HG03280 (cell line): ENCODE measurements around the gene UBE2I.
A peak's percentile ranks its signal among the peaks of the same experiment; 100 is the strongest.
"Not testable (repeated sequence)": the region's sequence is repeated elsewhere in the genome, so short reads cannot be mapped to it uniquely, and the experiment has no call there.

Source experiments
- ATAC-seq: cut with Tn5 transposase; IDR thresholded peaks from one replicate; pipeline ENCODE4 v1.9.1; 2021; ENCODE audit warnings: mild to moderate bottlenecking, moderate library complexity; ENCODE audit not compliant: unreplicated experiment

Gene UBE2I

DNA sequence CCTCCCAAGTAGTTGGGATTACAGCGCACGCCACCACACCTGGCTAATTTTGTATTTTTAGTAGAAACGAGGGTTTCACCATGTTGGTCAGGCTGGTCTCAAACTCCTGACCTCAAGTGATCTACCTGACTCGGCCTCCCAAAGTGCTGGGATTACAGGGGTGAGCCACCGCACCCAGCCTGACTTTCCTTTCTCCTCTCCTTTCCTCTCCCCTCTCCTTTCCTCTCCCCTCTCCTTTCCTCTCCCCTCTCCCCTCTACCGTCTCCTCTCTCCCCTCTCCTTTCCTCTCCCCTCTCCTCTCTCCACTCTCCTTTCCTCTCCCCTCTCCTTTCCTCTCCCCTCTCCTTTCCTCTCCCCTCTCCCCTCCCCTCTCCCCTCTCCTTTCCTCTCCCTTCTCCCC is 17.2 kb upstream of the UBE2I start:
- not testable (repeated sequence) for ATAC-seq

DNA sequence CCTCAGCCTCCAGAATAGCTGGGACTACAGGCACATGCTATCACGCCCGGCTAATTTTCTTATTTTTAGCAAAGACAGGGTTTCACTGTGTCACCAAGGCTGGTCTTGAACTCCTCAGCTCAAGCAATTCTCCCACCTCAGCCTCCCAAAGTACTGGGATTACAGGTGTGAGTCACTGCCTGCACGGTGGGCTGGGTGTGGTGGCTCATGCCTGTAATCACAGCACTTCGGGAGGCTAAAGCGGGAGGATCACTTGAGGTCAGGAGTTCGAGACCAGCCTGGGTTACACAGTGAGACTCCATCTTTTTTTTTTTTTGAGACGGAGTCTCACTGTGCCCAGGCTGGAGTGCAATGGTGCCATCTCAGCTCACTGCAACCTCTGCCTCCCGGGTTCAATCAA is 16.6 kb upstream of the UBE2I start:
- ATAC-seq, result not testable (repeated sequence)

DNA sequence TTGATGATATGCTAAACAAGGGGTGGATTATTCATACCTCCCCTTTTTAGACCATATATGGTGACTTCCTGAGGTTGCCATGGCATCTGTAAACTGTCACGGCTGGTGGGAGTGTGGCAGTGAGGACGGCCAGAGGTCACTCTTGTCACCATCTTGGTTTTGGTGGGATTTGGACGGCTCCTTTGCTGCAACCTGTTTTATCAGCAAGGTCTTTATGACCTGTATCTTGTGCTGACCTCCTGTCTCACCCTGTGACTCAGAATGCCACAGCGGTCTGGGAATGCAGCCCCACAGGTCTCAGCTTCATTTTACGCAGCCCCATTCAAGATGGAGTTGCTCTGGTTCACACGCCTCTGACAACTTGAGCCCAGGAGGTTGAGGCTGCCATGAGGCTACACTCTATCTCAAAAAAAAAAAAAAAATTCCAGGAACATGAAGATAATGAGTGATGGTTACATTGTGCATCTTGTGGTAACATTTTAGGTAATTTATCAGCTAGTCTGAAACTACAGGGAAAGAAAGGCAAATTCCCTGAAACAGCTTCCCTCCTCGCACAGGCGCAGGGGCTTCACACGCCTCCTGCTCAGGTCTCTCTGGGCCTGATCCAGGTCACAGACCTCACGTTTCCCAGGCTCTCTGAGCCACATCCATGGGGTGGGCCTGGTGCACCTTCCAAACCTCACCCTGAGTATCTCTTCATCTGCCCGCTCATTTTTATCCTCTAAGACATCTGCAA is 15.3 kb upstream of the UBE2I start:
- ATAC-seq, result no peak

DNA sequence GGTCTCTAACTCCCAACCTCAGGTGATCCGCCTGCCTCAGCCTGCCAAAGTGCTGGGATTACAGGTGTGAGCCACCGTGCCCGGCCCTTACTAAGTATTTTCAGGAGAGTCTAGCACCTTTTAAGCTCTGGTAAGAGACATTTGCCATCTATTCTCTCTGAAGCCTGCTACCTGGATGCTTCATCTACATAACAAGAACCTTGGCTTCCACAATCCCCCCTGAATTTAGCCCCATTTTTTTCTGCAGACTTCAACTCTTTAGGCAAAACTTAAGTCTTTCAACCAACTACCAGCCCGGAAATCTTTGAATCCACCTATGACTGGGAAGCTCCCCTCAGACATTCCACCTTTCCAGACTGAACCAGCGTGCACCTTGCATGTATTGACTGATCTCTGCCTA is 14.0 kb upstream of the UBE2I start:
- ATAC-seq, result no peak

DNA sequence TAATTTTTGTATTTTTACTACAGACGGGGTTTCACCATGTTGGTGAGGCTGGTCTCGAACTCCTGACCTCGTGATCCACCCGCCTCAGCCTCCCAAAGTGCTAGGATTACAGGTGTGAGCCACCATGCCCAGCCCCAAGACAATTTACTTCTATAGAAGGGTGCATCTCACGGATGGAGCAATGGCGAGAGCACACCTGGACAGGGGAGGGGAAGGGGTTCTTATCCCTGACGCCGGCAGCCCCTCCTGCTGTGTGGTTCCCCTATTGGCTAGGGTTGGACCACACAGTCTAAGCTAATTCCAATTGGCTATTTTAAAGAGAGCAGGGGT is 12.8 kb upstream of the UBE2I start:
- ATAC-seq, result not testable (repeated sequence)

DNA sequence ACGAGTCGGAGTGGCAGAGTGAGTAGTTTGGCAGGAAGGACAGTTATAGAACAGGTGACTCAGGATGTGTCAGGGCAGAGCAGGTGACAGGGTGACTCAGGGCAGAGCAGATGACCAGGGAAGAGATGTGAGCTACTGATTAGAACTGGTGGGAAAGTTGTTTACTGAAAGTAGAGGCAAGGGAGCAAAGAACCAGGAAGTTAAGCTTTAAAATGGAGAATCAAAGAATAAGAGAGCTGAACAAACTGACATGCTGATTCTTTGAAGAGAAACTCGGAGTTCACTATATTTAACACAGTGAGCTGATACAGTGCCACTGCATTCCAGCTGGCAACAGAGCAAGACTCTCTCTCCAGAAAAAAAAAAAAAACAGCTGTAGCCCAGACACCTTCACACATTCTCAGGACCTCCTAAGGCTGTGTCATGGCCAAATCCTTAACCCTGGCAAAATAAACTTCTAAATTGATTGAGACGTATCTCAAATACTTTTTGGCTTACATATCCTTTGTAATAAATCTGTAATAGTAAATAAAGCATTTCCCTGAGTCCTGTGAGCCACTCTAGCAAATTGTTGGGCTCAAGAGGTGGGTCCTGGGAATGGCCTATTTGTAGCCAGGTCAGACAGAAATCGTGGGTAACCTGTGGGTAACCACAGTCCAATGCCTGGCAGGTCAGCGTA is 12.3 kb upstream of the UBE2I start:
- no peak for ATAC-seq

DNA sequence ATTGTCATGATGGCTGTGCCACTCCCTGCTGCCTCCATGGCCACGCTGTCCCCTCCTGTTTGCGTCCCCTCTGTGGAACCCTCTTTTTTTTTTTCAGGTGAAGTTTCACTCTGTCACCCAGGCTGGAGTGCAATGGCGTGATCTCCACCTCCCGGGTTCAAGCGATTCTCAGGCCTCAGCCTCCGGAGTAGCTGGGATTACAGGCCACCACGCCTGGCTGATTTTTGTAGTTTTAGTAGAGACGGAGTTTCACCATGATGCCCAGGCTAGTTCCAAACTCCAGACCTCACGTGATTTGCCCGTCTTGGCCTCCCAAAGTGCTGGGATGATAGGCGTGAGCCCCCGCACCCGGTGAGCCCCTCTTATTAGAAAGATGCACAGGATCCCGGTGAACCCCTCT is 11.0 kb upstream of the UBE2I start:
- ATAC-seq, result no peak

DNA sequence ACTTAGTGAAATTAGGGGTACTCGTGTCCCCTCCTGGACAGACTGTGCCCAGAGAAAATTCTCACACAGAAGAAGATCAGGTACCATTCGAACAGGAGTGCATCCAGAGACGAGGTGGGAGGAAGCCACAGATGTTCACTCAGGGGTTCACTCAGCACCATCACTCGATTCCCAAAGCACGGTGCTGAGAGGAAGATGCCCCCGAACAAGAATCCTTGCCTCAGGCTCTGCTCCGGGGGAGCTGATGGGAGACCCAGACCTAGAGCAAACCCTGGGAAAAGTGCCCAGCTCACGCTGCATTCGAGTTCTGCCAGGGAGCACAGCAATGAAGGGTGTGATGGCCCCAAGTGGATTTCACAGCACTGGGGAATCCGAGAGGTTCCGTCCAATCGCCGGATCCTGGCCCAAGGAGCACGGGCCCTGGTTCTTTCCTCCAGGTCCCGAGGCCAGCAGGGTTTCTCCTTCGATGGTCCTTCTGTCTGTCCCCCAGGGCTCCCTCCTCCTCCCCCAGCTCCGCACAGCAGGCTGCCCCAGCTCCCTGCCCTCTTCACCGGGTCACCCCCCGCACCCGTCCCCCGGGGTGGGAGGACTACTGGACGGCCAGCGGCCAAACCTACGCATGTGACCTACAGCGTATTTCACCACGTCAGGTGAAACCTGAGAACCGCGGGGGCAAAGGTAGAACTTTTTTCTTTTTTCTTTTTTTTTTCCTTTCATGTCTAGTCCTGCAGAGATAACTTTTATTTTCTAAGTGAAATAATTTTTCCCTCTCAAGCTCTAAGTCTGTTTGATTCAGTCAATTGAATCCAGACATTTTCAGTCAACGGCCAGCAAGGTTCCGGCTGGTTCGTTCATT is 10.2 kb upstream of the UBE2I start:
- no peak for ATAC-seq

DNA sequence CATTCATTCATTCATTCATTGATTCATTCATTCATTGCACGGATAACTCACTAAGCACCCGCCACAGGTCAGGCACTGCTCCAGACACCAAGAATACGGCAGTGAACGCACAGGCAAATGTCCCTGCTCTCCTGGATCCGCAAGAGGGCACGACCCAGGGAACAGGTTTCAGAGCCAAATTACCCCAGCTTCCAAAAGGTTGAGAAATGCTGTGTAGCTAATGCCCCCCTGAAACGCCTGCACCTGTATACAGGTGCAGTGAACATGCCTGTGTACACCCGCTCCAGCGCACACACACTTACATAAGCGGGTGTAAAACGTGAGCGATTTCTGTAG is 9.6 kb upstream of the UBE2I start:
- ATAC-seq, result no peak

DNA sequence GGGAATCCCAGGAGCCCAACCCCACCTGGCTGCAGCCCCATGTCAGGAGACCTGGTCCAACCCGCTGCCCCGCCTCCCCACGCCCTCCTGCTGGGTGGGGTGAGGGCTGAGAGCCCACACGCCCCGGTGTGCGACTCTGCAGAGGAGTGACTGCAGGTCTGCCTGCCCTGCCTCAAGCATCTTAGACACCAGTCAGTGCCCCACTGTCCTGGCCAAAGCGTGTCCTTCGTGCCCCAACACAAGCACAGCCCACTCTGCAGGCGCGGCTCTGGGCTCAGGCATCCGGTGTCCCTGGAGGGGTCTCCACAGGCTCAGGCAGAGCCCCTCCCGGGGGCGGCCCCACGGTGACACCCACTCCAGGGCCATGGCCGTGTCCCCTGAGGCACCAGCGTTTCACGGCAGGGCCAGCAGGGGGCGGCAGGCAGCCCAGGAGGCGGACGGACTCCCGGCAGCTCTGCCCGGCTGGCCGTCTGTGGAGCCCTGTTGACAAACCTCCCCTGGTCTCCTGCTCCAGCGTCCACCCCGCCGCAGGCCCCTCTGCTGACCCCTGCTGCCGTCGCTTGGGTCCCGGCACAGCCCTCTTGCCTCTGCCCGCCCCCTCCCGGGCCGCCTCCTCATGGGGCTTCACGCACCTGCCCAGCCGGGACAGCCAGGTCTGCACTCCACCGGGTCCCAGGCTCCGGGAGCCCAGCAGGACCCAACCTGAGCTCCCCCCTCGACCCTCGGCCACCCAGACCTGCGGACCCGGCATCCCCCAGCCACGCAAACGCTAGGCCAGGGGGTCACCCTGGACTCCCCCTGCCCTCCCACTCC is 8.6 kb upstream of the UBE2I start:
- ATAC-seq, result peak; percentile 46

DNA sequence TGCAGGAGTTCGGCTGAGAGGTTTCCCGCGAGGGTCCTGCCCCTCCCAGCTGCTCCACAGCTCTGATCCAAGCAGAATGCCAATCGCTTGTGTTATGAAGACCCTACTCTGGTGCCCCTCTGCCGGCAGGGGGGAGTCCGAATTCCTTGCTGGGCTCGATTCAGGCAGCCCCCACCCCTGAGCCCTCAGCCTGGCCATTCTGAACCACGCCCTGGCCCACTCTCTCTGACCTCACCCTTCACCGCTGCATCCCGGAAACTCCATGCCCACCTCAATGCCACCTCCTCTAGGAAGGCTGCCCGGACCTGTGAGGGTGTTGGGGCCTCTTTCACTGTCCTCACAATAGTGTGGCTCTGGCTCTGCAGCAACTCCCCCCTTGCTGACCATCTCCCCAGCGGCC is 7.9 kb upstream of the UBE2I start:
- no peak for ATAC-seq

DNA sequence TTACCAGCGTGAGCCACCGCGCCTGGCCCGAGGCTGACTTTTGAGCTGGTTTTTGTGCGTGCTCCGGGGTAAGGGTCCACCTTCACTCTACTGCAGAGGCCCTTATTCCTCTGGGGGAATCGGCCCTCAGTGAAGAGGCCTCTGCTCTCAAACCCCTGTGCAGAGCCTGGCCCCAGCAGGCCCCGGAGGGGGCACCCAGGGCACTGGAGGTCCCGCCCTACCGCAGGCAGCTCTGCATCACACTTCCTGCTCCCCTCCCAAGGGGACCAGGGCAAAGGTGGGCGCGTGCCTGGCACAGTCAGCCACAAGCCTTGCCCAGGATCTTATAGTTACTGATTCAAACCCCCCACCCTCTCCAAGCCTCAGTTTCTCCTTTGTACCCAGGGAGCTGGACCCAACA is 3.6 kb upstream of the UBE2I start:
- ATAC-seq, result no peak

DNA sequence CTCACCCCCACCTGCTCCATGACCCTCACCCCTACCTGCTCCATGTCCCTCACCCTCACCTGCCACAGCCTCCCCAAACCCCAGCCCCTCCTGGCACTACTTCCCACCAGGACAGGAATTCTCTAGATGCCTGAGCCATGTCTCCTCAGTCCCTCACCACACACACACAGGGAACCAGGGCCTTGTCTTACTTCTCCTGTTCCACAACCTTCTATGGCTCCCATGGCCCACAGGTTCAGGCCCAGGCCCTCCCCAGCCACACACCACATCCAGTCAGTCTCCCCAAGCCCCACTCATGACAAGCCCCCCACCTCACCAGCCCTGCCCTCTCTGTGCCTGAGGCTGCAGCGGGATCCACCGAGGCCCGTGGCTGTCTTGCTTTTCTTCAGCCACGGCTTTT is 3.1 kb upstream of the UBE2I start:
- ATAC-seq, result no peak

DNA sequence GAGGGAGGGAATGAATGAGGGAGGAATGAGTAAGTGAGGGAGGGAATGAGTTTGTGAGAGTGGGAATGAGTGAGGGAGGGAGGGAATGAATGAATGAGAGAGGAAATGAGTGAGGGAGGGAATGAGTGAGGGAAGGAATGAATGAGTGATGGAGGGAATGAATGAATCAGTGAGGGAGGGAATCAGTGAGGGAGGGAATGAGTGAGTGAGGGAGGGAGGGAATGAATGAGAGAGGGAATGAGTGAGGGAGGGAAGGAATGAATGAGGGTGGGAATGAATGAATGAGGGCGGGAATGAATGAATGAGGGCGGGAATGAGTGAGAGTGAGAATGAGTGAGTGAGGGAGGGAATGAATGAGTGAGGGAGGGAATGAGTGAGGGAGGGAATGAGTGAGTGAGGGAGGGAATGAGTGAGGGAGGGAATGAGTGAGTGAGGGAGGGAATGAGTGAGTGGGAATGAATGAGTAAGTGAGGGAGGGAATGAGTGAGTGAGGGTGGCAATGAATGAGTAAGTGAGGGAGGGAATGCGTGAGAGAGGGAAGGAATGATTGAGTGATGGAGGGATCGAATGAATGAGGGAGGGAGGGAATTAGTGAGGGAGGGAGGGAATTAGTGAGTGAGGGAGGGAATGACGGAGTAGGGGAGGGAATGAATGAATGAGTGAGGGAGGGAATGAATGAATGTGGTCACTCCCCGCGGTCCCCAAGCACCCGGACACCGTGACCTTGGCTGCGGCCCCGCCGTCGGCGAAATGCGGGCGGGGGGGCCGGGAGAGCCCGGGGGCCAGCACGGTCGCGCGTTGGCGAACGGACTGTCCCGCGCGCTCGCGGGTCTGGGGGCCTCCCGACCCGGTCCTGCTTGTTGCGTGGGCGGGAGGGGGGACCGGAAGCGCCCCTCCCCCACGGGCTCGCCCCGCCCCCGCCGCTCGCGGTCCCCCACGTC is 1.1 kb upstream of the UBE2I start:
- peak; percentile 28 for ATAC-seq

DNA sequence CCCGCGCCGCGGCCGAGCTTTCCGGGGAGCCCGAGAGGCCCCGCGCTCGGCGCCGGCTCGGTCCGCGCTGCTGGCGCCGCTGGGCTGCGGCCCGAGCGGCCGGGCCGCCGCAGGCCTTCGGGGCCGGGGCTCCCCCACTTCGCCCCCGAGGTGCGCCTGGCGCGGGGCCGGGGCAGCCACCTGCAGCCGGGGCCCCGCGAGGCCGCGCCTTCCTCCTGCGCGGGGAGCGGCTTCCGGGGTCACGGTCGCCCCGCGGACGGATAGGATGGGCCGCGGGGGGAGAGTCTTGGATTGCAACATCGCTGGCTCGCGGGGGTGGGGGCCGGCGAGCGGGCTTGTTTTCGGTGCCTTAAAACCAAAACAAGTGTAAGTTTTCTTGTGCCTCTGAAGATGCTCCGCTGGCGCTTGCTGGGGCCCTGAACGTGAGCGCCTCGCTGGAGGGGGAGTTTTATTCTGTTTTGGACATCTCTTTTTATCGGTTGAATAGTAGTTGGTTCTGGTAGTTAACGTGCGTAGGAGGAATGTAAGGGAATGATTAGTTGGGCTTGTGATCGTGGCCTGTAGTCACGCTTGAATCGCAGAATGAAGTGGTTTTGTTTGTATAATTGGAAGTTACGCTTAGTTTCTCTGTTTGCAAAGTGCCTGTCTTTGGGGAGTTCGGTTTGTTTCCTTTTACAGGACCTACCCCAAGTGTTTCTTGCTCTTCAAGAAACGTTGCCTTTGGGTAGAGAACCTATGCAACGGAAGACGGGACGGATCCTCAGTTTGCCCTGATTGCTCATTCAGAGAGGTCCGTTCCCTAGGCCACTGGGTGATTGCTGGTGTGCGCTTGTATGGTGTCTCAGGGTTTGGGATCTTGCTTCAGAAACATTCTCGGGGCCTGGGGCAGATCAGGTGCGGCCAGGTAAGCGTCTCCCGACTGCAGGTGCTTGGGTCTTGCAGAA is 724 bp downstream of the UBE2I start:
- ATAC-seq, result peak; percentile 10

DNA sequence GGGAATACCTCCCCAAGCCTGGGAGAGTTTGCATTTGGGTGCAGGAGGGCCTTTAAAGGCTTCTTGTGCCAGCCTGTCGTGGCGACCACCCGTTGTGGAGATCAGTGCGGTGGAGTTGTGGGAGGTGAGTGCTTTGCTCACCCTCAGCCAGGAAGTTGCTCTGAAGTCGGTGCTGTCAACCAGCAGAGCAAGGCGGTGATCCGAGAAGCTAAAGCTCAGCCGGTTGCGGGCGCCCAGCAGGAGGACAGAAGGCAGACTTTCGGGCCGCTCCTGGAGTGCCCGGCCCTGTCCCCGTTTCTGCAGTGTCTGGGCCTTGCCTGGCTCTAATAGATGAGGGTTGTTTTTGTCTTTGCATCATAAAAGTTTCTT is 1.4 kb downstream of the UBE2I start:
- no peak for ATAC-seq

DNA sequence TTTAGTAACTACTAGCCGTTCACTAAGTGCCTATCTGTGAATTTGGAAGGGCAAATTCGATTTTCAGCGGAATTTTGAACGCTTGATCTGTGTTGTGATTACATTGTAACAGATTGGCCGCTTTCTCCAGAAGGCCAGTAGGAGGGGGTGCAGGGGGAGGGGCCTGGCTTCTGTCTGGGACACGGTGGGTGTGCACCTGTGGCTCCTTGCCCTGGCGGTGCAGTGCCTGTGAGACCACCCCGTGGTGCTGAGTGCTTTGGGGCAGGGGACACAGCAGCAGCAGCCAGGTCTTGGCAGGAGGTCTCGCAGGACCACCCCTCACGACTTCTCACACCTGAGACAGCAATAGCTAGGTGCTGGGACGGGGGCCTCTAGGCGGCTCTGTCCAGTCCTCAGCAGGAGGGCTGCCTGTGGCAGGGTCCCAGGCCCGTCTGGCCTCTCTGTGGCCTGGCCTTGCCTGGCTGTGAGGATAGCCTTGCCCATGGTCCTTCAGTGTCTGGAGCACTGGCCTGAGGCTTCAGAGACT is 1.8 kb downstream of the UBE2I start:
- no peak for ATAC-seq

DNA sequence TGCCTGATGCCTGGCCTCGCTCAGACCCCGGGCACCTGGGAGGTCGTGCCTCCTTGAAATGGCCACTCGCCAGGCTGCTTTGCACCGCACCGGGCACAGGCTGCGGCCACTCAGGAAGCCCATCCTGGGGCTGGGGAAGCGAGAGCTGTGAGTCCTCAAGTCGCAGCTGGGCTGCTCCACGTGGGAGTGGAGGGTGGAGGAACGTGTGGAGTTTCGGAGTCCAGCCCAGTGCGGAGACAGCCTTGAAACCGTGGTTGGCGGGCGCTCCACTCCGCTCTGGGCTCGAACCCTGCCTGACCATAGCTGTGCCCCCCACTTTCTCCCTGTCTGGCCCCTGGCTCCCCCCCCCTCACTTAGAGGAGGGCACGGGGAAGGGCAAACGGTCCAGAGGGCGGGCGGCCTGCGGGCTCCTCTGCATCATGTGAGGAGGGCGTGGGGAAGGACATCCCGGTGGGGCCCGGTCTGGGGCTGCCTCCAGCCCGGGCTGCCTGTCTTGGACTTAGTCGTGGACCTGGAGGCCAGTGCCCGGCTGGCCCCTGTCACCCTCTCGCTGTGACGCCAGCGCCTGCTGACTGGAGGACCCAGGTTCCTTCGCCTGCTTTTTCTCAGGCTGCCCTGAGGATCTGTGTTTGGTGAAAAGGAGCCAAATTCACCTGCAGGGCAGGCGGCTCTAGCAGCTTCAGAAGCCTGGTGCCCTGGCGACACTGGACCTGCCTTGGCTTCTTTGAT is 2.5 kb downstream of the UBE2I start:
- ATAC-seq, result no peak
